Spleen (tissue), 11 donors: Measurements from ENCODE around the gene AMOT. TPM values are rescaled to one million over a fixed set of nuclear protein-coding genes. Genes with fewer than 3 reads are reported as not detected.

ENCODE experiments used
- DNase-seq: peaks from one replicate; pipeline ENCODE4 v3.0.0-alpha.2; 2020
- H3K27ac ChIP-seq, 8 donors: fragments of 200-600 bp; sonication (generic) in 7 of 8; 1 replicate in 4 of 8; 2 replicates in 4 of 8; pipeline versions ENCODE4 v1.5.0 to v1.8.0; 2016 to 2021; ENCODE audit warnings: inconsistent platforms in 4 of 8, mild to moderate bottlenecking in 4 of 8, moderate library complexity in 1 of 8
- H3K27me3 ChIP-seq, 7 donors: fragments of 200-600 bp; sonication (generic) in 6 of 7; replicated peaks in 1 of 7; 1 replicate in 4 of 7; 2 replicates in 3 of 7; pipeline versions ENCODE4 v1.5.0 to v1.8.0; 2016 to 2021; ENCODE audit warnings: inconsistent platforms in 3 of 7, mild to moderate bottlenecking in 1 of 7
- H3K36me3 ChIP-seq, 6 donors: fragments of 200-600 bp; sonication (generic) in 5 of 6; 1 replicate in 4 of 6; 2 replicates in 2 of 6; pipeline versions ENCODE4 v1.5.0 to v1.8.0; 2016 to 2021; ENCODE audit warnings: inconsistent platforms in 2 of 6
- H3K4me1 ChIP-seq, 6 donors: fragments of 200-600 bp; sonication (generic) in 5 of 6; 1 replicate in 3 of 6; 2 replicates in 3 of 6; pipeline versions ENCODE4 v1.5.0 to v1.8.0; 2016 to 2021; ENCODE audit warnings: inconsistent platforms in 3 of 6
- H3K4me3 ChIP-seq, 8 donors: fragments of 200-600 bp; sonication (generic) in 7 of 8; 1 replicate in 4 of 8; 2 replicates in 4 of 8; pipeline versions ENCODE4 v1.5.0 to v1.8.0; 2016 to 2021; ENCODE audit warnings: inconsistent platforms in 4 of 8, mild to moderate bottlenecking in 4 of 8, moderate library complexity in 2 of 8
- H3K9me3 ChIP-seq, 8 donors: fragments of 200-600 bp; sonication (generic) in 7 of 8; 1 replicate in 4 of 8; 2 replicates in 4 of 8; pipeline versions ENCODE4 v1.5.0 to v1.8.0; 2016 to 2021; ENCODE audit warnings: inconsistent platforms in 4 of 8
- POLR2A ChIP-seq, 3 donors: fragments of 450-650 bp; IDR thresholded peaks; one replicate each; pipeline ENCODE4 v1.5.1; 2017; ENCODE audit warnings: antibody characterized with exemption in 3 of 3, mild to moderate bottlenecking in 1 of 3
- POLR2AphosphoS5 ChIP-seq, 3 donors: sonication (generic); formaldehyde crosslinking; IDR thresholded peaks; one replicate each; pipeline ENCODE4 v1.5.1; 2017; ENCODE audit warnings: antibody characterized with exemption in 3 of 3
- WGBS, 5 donors: extraction: QIAGEN DNeasy Blood & Tissue Kit in 3 of 5; methylation state at CpG; one replicate each; pipeline versions ENCODE4 v1.1.5 to v1.1.7; 2013 to 2018; 5-methylcytosine and 5-hydroxymethylcytosine counted together
- intact Hi-C: fragments of 100-400 bp; cut with DNase I; formaldehyde crosslinking; loops from one replicate; pipeline ENCODE4 v1.15.0; 2023; ENCODE audit warnings: low total_unique reads
- polyA plus RNA-seq, 3 donors: library from polyadenylated mRNA; stranded (reverse); fragments of 200-250 nt; gene quantifications; one replicate each; pipeline ENCODE4 v1.2.1, GENCODE V29; 2013
- total RNA-seq, 7 donors: library from RNA; depleted of rRNA in 3 of 7; stranded (reverse); fragments of >200 nt in 3 of 7; fragmentation: NEBNext Ultra II Directional in 4 of 7; extraction: Animal tissue kit (Norgen Biotek cat#: 25700) in 4 of 7; gene quantifications; one replicate each; pipeline versions ENCODE4 v1.1.0 to v1.2.1, GENCODE V29; 2016 to 2021
- TF ChIP-seq, protein P1 (sequence below), 11 experiments: fragments of 200-600 bp in 7 of 11; fragments of 450-650 bp in 4 of 11; sonication (generic) in 4 of 11; IDR thresholded peaks in 8 of 11; conservative IDR thresholded peaks in 3 of 11; 1 replicate in 7 of 11; 2 replicates in 4 of 11; pipeline versions ENCODE4 v1.4.0 to v1.8.0; 2016 to 2021; ENCODE audit warnings: antibody characterized with exemption in 11 of 11, inconsistent platforms in 4 of 11, mild to moderate bottlenecking in 1 of 11
- donor health status: healthy with polysubstance abuse.
- donor health status: DM: no; HTN: no; CAD: no; lungs with moderate emphysema.
- donor health status: DM: no; HTN: no; CAD: no.
- donor health status: Bipolar disorder and iron deficiency.
- donor health status: healthy.
- donor health status: DM: no; HTN: no; CAD: no.
- donor health status: DM: yes; HTN: yes; CAD: no.

AMOT gene
- total and polyA plus RNA-seq, 10 donors = 0.52 to 8.0 (median 3.6) TPM

- H3K9me3 ChIP-seq = no peaks in the 10 kb centered on the region
- WGBS, 5 donors = 82 to 94% (median 88%) methylated on average over 3 of the region's 3 CpGs
- intact Hi-C loops = no loop called here
- no peaks in the 10 kb centered on the region for H3K27me3 ChIP-seq
- no peak for DNase-seq
- H3K36me3 ChIP-seq = peaks cover 0 to 8% (median 0%) of the 10 kb centered on the region in 6 donors
- no peaks in the 10 kb centered on the region for H3K4me1 ChIP-seq
- no peak for TF ChIP-seq POLR2AphosphoS5 (IDR thresholded peaks at IDR 0.05)
- TF ChIP-seq POLR2A (IDR thresholded peaks at IDR 0.05) = no peak
- TF ChIP-seq, protein P1, sequence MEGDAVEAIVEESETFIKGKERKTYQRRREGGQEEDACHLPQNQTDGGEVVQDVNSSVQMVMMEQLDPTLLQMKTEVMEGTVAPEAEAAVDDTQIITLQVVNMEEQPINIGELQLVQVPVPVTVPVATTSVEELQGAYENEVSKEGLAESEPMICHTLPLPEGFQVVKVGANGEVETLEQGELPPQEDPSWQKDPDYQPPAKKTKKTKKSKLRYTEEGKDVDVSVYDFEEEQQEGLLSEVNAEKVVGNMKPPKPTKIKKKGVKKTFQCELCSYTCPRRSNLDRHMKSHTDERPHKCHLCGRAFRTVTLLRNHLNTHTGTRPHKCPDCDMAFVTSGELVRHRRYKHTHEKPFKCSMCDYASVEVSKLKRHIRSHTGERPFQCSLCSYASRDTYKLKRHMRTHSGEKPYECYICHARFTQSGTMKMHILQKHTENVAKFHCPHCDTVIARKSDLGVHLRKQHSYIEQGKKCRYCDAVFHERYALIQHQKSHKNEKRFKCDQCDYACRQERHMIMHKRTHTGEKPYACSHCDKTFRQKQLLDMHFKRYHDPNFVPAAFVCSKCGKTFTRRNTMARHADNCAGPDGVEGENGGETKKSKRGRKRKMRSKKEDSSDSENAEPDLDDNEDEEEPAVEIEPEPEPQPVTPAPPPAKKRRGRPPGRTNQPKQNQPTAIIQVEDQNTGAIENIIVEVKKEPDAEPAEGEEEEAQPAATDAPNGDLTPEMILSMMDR (IDR thresholded peaks at IDR 0.05 in 8 of 11, conservative IDR thresholded peaks at IDR 0.05 in 3 of 11) = no peak
- no peak overlapping the region for H3K4me3 ChIP-seq
- no peak overlapping the region for H3K27ac ChIP-seq
Measured at GRCh38 chrX:112784692-112785091, 55.9 kb downstream of the AMOT start.

- WGBS, 5 donors = 80 to 96% (median 91%) methylated on average over 2 to 9 of the region's 9 CpGs
- H3K27me3 ChIP-seq = no peaks in the 10 kb centered on the region
- no peak for DNase-seq
Measured at GRCh38 chrX:112779139-112779538, 61.5 kb downstream of the AMOT start.

DNA sequence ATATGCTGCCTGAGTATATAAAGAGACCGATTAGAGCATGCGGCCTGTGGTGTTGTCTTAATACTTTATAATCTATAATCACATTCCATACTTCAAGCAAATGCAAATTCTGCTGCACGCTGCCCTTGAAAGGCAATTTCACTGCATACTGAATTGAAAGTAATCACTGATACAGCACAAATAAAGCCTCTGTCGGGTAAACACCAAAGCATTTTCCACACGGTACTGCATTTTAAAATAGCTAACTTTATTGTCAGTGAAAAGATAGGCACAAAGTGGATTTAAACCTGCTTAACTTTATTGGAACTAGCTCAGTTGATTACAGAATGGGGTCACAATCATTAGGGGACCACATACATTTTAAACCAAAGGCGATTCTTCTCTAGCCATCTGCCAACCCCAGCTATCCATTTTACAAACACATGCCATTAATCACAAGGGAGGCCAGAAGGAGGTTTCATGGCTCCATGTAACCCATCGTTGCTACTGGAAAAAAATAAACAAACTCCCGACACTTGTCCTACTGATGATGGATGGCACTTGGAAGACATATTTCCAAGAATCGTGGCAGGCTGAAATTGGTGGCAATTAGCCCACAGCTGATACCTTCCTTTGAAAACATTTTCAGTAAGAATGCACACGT is 65.9 kb downstream of the AMOT start:
- Histone ChIP-seq H3K27me3 (no peaks in the 10 kb centered on the region), H3K27ac (no peak overlapping the region), H3K9me3 (no peaks in the 10 kb centered on the region), H3K4me3 (no peak overlapping the region), H3K36me3 (peaks cover 0 to 12% (median 0%) of the 10 kb centered on the region in 6 donors), H3K4me1 (no peaks in the 10 kb centered on the region)
- no peak for DNase-seq
- TF ChIP-seq POLR2AphosphoS5 (IDR thresholded peaks at IDR 0.05) = no peak
- TF ChIP-seq, protein P1 (IDR thresholded peaks at IDR 0.05 in 8 of 11, conservative IDR thresholded peaks at IDR 0.05 in 3 of 11) = no peak
- no peak for TF ChIP-seq POLR2A (IDR thresholded peaks at IDR 0.05)
- WGBS, 5 donors = 73 to 89% (median 85%) methylated on average over 10 of the region's 10 CpGs
- intact Hi-C loops = no loop called here

More at GRCh38 chrX:112779139-112779538, 61.5 kb downstream of the AMOT start:
- Histone ChIP-seq H3K9me3 (no peaks in the 10 kb centered on the region), H3K36me3 (peaks cover 0 to 20% (median 0%) of the 10 kb centered on the region in 6 donors), H3K4me1 (no peaks in the 10 kb centered on the region), H3K27ac (no peak overlapping the region), H3K4me3 (no peak overlapping the region)
- TF ChIP-seq, protein P1 (IDR thresholded peaks at IDR 0.05 in 8 of 11, conservative IDR thresholded peaks at IDR 0.05 in 3 of 11) = no peak
- TF ChIP-seq POLR2AphosphoS5 (IDR thresholded peaks at IDR 0.05) (no peak), POLR2A (IDR thresholded peaks at IDR 0.05) (no peak)
- intact Hi-C loops = no loop called here

DNA sequence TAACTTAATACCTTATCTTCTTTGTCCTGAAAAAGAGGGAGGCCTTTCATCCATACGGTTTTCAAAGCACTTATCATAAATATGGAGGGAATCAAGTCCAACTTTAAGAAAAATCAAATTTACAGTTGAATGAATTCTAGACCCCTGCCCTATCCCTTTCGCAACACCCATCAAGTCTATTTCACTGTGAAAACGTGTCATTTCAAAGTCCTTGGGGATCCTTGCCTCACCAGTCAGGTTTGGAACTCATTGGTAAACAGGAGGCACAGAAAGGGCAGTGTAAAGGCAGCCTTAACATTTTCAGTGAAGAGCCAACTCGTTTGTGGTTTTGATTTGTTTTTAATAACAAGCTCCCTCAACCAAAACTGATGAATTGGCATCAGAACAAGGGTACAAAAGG is 66.5 kb downstream of the AMOT start:
- 56 to 82% (median 74%) methylated on average over 4 of the region's 4 CpGs for WGBS, 5 donors
- Histone ChIP-seq H3K9me3 (no peaks in the 10 kb centered on the region), H3K27ac (no peak overlapping the region), H3K4me3 (no peak overlapping the region), H3K36me3 (peaks cover 0 to 9% (median 0%) of the 10 kb centered on the region in 6 donors), H3K4me1 (no peaks in the 10 kb centered on the region), H3K27me3 (no peaks in the 10 kb centered on the region)
- intact Hi-C loops = no loop called here
- no peak for DNase-seq
- TF ChIP-seq POLR2AphosphoS5 (IDR thresholded peaks at IDR 0.05) (no peak), POLR2A (IDR thresholded peaks at IDR 0.05) (no peak)
- TF ChIP-seq, protein P1 (IDR thresholded peaks at IDR 0.05 in 8 of 11, conservative IDR thresholded peaks at IDR 0.05 in 3 of 11) = no peak
